Activated T-helper 17 cell treated with anti-CD3 and anti-CD28 coated beads, Interleukin-2, amount 50 U/mL, for 72 hours (primary cell): ENCODE results near the gene RHOT1. TPM values are rescaled to one million over a fixed set of nuclear protein-coding genes. Genes with fewer than 3 reads are reported as not detected.
"Not testable (repeated sequence)": the region's sequence is repeated elsewhere in the genome, so short reads cannot be mapped to it uniquely, and the experiment has no call there.

Experiments
- ATAC-seq: fragments of 150-1000 bp; cut with Tn5 transposase; replicated peaks from 2 replicates; pipeline ENCODE4 v1.10.0; 2021; ENCODE audit warnings: mild to moderate bottlenecking, moderate library complexity
- H3K27ac Mint-ChIP-seq: one replicate; pipeline ENCODE4 v1.8.0; 2022; ENCODE audit warnings: mixed read lengths
- H3K27me3 Mint-ChIP-seq: one replicate; pipeline ENCODE4 v1.8.0; 2022; ENCODE audit warnings: mixed read lengths
- H3K36me3 Mint-ChIP-seq: one replicate; pipeline ENCODE4 v1.8.0; 2022; ENCODE audit warnings: low read depth, mild to moderate bottlenecking, mixed read lengths
- H3K4me1 Mint-ChIP-seq: one replicate; pipeline ENCODE4 v1.8.0; 2022; ENCODE audit warnings: mixed read lengths
- H3K4me3 Mint-ChIP-seq: one replicate; pipeline ENCODE4 v1.8.0; 2022; ENCODE audit warnings: mild to moderate bottlenecking, mixed read lengths
- H3K9me3 Mint-ChIP-seq: one replicate; pipeline ENCODE4 v1.8.0; 2022; ENCODE audit warnings: mixed read lengths
- total RNA-seq, 2 donors: library from RNA; stranded (reverse); gene quantifications; one replicate each; pipeline ENCODE4 v1.2.3, GENCODE V29; 2022

Gene RHOT1
- total RNA-seq, 2 donors from 2014 or later: 19.5 to 26.2 TPM

- H3K4me1 Mint-ChIP-seq, H3K4me3 Mint-ChIP-seq, ATAC-seq, H3K9me3 Mint-ChIP-seq, H3K27ac Mint-ChIP-seq, H3K27me3 Mint-ChIP-seq, H3K36me3 Mint-ChIP-seq: not testable (repeated sequence)
Measured at GRCh38 chr17:32115546-32115945, 26.8 kb upstream of the RHOT1 start.

- H3K4me1 Mint-ChIP-seq: no peaks in the 10 kb centered on the region
- no peaks in the 10 kb centered on the region for H3K9me3 Mint-ChIP-seq
- no peak overlapping the region for H3K4me3 Mint-ChIP-seq
- H3K27me3 Mint-ChIP-seq: peaks cover 7% of the 10 kb centered on the region
- no peak for ATAC-seq
- H3K36me3 Mint-ChIP-seq: no peaks in the 10 kb centered on the region
- H3K27ac Mint-ChIP-seq: no peak overlapping the region
Measured at GRCh38 chr17:32116937-32117336, 25.4 kb upstream of the RHOT1 start.

- H3K4me3 Mint-ChIP-seq: peak overlapping the region; percentile 15
- peaks cover 7% of the 10 kb centered on the region for H3K27me3 Mint-ChIP-seq
- no peaks in the 10 kb centered on the region for H3K4me1 Mint-ChIP-seq
- H3K27ac Mint-ChIP-seq: no peak overlapping the region
- ATAC-seq: peak; percentile 46
- no peaks in the 10 kb centered on the region for H3K9me3 Mint-ChIP-seq
- no peaks in the 10 kb centered on the region for H3K36me3 Mint-ChIP-seq
Measured at GRCh38 chr17:32117399-32117798, 24.9 kb upstream of the RHOT1 start.

GRCh38 chr17:32118088-32118487, 24.2 kb upstream of the RHOT1 start:
- not testable (repeated sequence) for H3K4me1 Mint-ChIP-seq, H3K27ac Mint-ChIP-seq, H3K9me3 Mint-ChIP-seq, H3K36me3 Mint-ChIP-seq, H3K27me3 Mint-ChIP-seq, ATAC-seq
- peak overlapping the region; percentile 15 for H3K4me3 Mint-ChIP-seq

DNA sequence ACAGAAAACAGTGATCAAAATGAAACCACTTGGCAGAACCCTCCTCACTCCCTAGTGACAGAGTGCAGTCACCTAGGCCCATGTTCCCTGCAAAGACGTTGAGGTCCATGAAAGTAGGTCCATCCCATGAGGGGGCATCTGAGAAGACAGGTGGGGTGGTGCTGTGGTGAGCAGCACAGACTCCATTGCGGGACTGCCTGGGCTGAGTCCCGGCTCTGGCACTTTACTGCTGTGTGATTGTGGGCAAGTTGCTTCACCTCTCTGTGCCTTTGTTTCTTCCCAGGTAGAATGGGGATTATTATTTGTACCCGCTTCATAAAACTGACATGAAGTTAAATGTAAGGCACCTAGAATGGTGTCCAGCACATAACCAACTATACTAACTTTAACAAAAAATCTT, 23.5 kb upstream of the RHOT1 start:
- Mint-ChIP-seq H3K36me3 (no peaks in the 10 kb centered on the region), H3K4me1 (no peaks in the 10 kb centered on the region), H3K27ac (no peak overlapping the region), H3K9me3 (no peaks in the 10 kb centered on the region), H3K4me3 (no peak overlapping the region), H3K27me3 (peaks cover 7% of the 10 kb centered on the region)
- ATAC-seq: no peak

- Mint-ChIP-seq H3K4me1 (no peaks in the 10 kb centered on the region), H3K27me3 (peaks cover 7% of the 10 kb centered on the region), H3K4me3 (no peak overlapping the region), H3K27ac (no peak overlapping the region), H3K9me3 (no peaks in the 10 kb centered on the region), H3K36me3 (no peaks in the 10 kb centered on the region)
- no peak for ATAC-seq
Measured at GRCh38 chr17:32120141-32120540, 22.2 kb upstream of the RHOT1 start.

DNA sequence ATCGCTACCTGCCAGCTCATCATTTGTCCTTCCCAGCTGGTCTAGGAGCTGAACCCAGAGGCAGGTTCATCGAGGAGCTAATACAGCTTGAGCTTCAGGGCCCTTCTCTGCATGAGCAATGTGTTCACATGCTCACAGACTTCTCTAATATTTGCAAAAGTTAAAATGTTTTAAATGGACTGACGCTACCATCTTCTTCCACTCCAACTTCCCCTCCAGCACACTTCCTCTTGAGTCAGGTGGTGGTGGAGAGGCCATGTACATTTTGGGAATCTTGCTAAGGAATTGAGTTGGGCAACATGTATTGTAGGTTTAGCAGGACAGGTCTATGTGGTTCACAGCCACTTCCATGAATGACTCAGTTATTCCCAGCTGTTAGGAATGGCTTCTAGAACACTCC, 21.6 kb upstream of the RHOT1 start:
- Mint-ChIP-seq H3K9me3 (no peaks in the 10 kb centered on the region), H3K27me3 (peaks cover 7% of the 10 kb centered on the region), H3K36me3 (no peaks in the 10 kb centered on the region), H3K4me1 (no peaks in the 10 kb centered on the region), H3K4me3 (no peak overlapping the region), H3K27ac (no peak overlapping the region)
- ATAC-seq: no peak

GRCh38 chr17:32123782-32124181, 18.5 kb upstream of the RHOT1 start:
- Mint-ChIP-seq H3K27me3 (no peaks in the 10 kb centered on the region), H3K36me3 (no peaks in the 10 kb centered on the region), H3K4me1 (peaks cover 6% of the 10 kb centered on the region), H3K4me3 (no peak overlapping the region), H3K9me3 (no peaks in the 10 kb centered on the region), H3K27ac (no peak overlapping the region)
- ATAC-seq: no peak

DNA sequence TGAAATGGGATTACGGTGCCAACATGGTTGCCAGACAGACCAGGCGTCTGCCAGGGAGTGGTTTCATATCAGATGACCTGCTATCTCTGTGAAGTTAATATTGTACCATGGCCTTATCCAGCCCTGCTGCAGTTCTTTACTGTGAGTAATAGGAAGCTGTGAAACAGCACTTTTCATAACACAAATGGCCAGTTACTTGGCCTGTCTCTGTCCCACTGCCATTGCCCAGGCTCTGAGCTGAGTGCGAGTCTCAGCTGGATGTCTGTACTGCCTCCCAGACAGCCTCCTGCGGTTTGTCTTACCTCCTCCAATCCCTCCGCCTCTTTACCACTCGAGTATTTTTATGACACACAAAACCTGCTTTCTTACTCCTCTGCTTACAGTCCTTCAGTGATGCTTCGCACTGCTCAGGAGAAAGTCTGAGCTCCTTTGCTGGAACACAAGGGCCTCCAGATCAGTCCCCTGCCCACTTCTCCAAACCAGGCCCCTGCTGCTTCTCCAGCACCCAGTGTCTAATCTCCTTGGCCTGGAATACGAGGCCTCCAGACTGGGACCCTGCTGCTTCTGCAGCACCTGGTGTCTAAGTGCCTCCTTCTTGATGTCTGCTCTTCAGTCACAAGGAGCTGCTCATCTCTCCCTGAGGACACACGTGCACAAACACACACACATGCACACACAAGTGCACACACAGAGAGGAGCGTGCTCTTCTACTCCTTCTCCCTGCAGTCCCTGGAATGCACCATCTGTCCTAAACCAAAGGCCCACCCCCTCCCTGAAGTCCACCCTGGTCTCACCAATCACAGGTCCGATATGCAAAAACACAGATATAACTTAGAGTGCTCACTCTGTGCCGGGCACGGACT, 17.1 kb upstream of the RHOT1 start:
- Mint-ChIP-seq H3K27me3 (no peaks in the 10 kb centered on the region), H3K36me3 (no peaks in the 10 kb centered on the region), H3K27ac (peak overlapping the region; percentile 21), H3K4me3 (no peak overlapping the region), H3K9me3 (no peaks in the 10 kb centered on the region), H3K4me1 (peaks cover 6% of the 10 kb centered on the region)
- no peak for ATAC-seq

GRCh38 chr17:32125848-32126153, 16.5 kb upstream of the RHOT1 start:
- H3K27ac Mint-ChIP-seq: peak overlapping the region; percentile 21
- ATAC-seq: no peak
- H3K36me3 Mint-ChIP-seq: no peaks in the 10 kb centered on the region

DNA sequence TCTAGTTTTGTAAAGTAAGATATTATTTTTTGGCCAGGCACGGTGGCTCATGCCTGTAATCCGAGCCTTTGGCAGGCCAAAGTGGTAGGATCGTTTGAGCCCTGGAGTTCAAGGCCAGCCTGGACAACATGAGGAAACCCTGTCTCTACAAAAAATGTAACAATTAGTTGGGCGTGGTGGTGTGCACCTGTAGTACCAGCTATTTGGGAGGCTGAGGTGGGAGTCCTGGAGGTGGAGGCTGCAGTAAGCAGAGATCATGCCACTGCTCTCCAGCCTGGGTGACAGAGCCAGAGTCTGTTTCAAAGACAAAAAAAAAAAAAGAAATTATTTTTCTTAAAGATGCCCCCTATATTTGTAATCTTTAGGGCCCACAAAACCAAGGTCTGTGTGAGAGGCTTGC, 16.0 kb upstream of the RHOT1 start:
- no peaks in the 10 kb centered on the region for H3K36me3 Mint-ChIP-seq
- no peaks in the 10 kb centered on the region for H3K27me3 Mint-ChIP-seq
- H3K4me1 Mint-ChIP-seq: peaks cover 6% of the 10 kb centered on the region
- peak overlapping the region; percentile 21 for H3K27ac Mint-ChIP-seq
- H3K9me3 Mint-ChIP-seq: no peaks in the 10 kb centered on the region
- no peak for ATAC-seq
- peak overlapping the region; percentile 85 for H3K4me3 Mint-ChIP-seq

More at GRCh38 chr17:32125848-32126153, 16.5 kb upstream of the RHOT1 start:
- H3K4me3 Mint-ChIP-seq: peak overlapping the region; percentile 85
- peaks cover 6% of the 10 kb centered on the region for H3K4me1 Mint-ChIP-seq
- no peaks in the 10 kb centered on the region for H3K9me3 Mint-ChIP-seq
- no peaks in the 10 kb centered on the region for H3K27me3 Mint-ChIP-seq

DNA sequence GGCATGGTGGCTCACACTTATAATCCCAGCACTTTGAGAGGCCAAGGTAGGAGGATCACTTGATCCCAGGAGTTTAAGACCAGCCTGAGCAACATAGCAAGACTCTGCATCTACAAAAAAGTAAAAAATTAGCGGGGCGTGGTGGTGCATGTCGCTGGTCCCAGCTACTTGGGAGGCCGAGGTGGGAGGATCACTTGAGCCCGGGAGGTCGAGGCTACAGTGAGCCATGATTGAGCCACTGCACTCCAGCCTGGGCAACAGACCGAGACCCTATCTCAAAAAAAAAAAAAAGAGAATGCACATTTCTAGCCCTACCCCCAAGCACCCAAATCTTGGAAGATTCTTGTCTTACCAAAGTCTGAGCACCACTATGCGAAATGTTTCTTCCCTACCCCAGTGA, 15.6 kb upstream of the RHOT1 start:
- Mint-ChIP-seq H3K27me3 (no peaks in the 10 kb centered on the region), H3K27ac (peak overlapping the region; percentile 89), H3K9me3 (no peaks in the 10 kb centered on the region), H3K4me1 (peaks cover 6% of the 10 kb centered on the region), H3K36me3 (no peaks in the 10 kb centered on the region), H3K4me3 (peak overlapping the region; percentile 85)
- no peak for ATAC-seq

DNA sequence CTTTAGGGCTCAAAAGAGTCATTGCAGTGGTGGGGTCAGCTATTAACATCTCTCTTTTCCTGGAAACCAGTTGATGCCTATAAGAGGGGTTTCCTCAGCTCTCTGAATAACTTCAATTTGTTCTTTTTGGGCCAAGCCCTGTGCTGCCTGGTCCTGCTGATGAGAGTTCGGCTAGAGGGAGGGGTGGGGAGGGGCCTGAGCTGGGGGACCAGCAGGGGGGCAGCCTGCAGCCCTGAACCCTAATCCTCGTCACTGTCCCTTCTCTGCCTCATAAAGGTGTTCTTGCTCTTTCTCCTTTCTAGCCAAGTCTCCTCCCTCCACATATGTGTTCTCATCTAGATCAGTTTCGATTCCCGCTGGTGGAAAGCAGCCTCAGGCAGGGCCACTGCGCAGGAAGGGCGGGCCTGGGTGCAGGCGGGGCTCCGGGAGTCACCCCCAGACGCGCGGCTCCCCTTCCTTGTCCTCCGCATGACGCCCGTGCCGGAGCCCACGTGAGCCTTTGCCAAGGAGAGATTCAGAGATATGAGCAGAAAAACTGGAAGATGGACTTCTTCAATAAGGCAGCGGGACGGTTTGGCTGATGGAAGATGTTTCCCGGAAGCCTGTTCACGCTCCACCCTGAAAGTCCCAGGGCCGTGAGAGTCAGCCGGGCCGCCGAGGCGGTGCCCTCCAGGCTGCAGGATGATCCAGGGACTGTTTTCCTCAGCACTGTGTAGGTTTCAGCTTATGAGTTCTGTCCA, 15.0 kb upstream of the RHOT1 start:
- Mint-ChIP-seq H3K36me3 (no peaks in the 10 kb centered on the region), H3K4me3 (peak overlapping the region; percentile 85), H3K9me3 (no peaks in the 10 kb centered on the region), H3K4me1 (peaks cover 6% of the 10 kb centered on the region), H3K27me3 (no peaks in the 10 kb centered on the region), H3K27ac (peak overlapping the region; percentile 89)
- peak; percentile 99 for ATAC-seq

- H3K36me3 Mint-ChIP-seq, H3K27me3 Mint-ChIP-seq, H3K4me1 Mint-ChIP-seq, H3K9me3 Mint-ChIP-seq, ATAC-seq: not testable (repeated sequence)
- Mint-ChIP-seq H3K4me3 (peak overlapping the region; percentile 85), H3K27ac (peak overlapping the region; percentile 89)
Measured at GRCh38 chr17:32128470-32128869, 13.8 kb upstream of the RHOT1 start.

DNA sequence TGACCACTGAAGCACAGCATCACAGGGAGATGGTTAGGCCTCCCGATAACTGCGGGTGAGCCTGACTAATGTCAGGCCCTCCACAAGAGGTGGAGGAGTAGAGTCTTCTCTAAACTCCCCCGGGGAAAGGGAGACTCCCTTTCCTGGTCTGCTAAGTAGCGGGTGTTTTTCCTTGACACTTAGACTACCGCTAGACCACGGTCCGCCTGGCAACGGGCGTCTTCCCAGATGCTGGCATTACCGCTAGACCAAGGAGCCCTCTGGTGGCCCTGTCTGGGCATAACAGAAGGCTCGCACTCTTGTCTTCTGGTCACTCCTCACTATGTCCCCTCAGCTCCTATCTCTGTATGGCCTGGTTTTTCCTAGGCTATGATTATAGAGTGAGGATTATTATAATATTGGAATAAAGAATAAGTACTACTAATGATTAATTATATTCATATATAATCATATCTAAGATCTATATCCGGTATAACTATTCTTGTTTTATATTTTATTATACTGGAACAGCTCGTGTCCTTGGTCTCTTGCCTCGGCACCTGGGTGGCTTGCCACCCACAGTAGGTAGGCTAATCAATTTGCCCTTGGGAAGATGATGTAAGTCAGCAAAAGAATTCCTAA, 6.7 kb upstream of the RHOT1 start:
- H3K27ac Mint-ChIP-seq: peak overlapping the region; percentile 50
- H3K4me1 Mint-ChIP-seq, ATAC-seq, H3K36me3 Mint-ChIP-seq, H3K4me3 Mint-ChIP-seq, H3K9me3 Mint-ChIP-seq, H3K27me3 Mint-ChIP-seq: not testable (repeated sequence)
